ENCODE results near the gene SH3BGR.

The SH3BGR gene

DNA sequence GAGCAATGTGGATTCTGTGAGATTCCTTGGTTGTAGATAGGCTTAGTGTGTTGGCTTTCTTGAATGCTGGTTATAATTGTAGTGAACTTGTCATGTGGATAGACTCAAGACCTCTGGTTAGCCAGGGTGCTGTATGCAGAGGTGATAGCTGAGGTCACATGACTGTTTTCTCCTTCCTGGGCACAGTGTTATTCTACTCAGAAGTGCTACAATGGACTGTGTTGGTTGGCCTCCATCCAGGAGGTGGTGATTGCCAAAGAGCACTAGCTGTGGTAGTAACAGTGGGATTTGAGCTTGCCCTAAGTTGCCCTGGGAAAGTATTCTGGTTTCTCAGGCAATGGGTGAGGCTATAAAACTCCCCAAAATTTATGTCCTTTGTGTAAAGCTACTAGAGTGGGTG lies 71.6 kb downstream of the SH3BGR start:
- H3K79me2 ChIP-seq (ENCODE audit: low read length), result no peaks in the 10 kb centered on the region
- H3K27ac ChIP-seq (ENCODE audit: low read length), result no peak overlapping the region
- TF ChIP-seq, protein P1, sequence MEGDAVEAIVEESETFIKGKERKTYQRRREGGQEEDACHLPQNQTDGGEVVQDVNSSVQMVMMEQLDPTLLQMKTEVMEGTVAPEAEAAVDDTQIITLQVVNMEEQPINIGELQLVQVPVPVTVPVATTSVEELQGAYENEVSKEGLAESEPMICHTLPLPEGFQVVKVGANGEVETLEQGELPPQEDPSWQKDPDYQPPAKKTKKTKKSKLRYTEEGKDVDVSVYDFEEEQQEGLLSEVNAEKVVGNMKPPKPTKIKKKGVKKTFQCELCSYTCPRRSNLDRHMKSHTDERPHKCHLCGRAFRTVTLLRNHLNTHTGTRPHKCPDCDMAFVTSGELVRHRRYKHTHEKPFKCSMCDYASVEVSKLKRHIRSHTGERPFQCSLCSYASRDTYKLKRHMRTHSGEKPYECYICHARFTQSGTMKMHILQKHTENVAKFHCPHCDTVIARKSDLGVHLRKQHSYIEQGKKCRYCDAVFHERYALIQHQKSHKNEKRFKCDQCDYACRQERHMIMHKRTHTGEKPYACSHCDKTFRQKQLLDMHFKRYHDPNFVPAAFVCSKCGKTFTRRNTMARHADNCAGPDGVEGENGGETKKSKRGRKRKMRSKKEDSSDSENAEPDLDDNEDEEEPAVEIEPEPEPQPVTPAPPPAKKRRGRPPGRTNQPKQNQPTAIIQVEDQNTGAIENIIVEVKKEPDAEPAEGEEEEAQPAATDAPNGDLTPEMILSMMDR (IDR thresholded peaks at IDR 0.05; ENCODE audit: low read depth, low read length), result no peak
- no peak for TF ChIP-seq EZH2phosphoT487 (IDR thresholded peaks at IDR 0.05; ENCODE audit: low read depth)
- peaks cover 6% of the 10 kb centered on the region; the same call in 1 of the 2 replicates for H3K27me3 ChIP-seq (ENCODE audit: low read depth, low read length)
- no peak overlapping the region for H3K4me2 ChIP-seq (ENCODE audit: low read length)
- no peaks in the 10 kb centered on the region for H3K36me3 ChIP-seq (replicated peaks; ENCODE audit: low read depth, low read length)
- no peaks in the 10 kb centered on the region for H3K9me3 ChIP-seq (ENCODE audit: insufficient read depth, low read length)
- H4K20me1 ChIP-seq (ENCODE audit: insufficient read depth, low read length), result no peaks in the 10 kb centered on the region
- no peak overlapping the region for H3K4me3 ChIP-seq (ENCODE audit: low read length)
- H3K4me1 ChIP-seq (ENCODE audit: low read length), result no peaks in the 10 kb centered on the region
- H3K9ac ChIP-seq (ENCODE audit: low read length), result no peak overlapping the region
- H2AFZ ChIP-seq (ENCODE audit: low read depth, low read length), result no peak overlapping the region

DNA sequence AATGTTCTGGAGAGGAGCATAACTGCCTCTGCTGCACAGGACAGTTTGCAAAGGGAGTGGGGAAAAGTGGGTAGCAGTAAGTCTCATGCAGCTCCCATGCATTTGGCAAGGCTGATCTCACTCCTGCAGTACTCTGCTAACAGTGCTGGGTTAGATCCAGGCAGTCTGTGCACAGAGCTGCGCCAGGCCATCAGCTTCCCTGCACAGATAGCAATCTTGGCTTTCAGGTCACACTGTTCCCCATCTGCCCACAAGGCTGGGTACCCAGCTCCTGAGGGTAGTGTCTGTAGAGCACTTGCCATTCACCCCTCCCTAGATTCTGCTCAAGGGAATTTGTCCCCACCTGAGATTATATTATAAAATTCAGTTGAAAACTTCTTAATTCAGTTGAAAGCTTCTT lies 72.1 kb downstream of the SH3BGR start:
- Histone ChIP-seq H3K36me3 (replicated peaks; ENCODE audit: low read depth, low read length) (no peaks in the 10 kb centered on the region), H3K4me1 (ENCODE audit: low read length) (no peaks in the 10 kb centered on the region), H3K79me2 (ENCODE audit: low read length) (no peaks in the 10 kb centered on the region), H2AFZ (ENCODE audit: low read depth, low read length) (no peak overlapping the region), H3K9ac (ENCODE audit: low read length) (no peak overlapping the region), H3K27me3 (ENCODE audit: low read depth, low read length) (peaks cover 6% of the 10 kb centered on the region; the same call in 1 of the 2 replicates), H3K4me3 (ENCODE audit: low read length) (no peak overlapping the region), H4K20me1 (ENCODE audit: insufficient read depth, low read length) (no peaks in the 10 kb centered on the region), H3K4me2 (ENCODE audit: low read length) (no peak overlapping the region), H3K27ac (ENCODE audit: low read length) (no peak overlapping the region), H3K9me3 (ENCODE audit: insufficient read depth, low read length) (no peaks in the 10 kb centered on the region)
- no peak for TF ChIP-seq EZH2phosphoT487 (IDR thresholded peaks at IDR 0.05; ENCODE audit: low read depth)
- TF ChIP-seq, protein P1 (IDR thresholded peaks at IDR 0.05; ENCODE audit: low read depth, low read length), result no peak

DNA sequence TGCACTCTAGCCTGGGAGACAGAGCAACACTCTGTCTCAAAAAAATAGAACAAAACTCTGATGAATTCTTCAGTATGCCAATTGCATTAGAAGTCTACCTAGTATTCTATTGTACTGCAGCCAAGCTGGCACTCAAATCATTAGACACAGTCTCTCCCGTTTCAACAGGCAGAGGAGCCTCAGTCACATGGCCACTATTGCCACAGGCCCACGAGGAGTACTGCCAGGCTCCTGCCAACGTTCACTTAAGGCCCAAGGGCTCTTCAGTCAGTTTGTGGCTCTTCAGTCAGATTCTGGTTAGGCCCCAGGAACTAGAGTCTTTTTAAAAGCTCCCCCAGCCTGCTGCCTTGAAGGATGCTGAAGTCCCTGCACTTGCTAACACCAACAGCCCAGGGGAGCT lies 73.4 kb downstream of the SH3BGR start:
- Histone ChIP-seq H3K9me3 (ENCODE audit: insufficient read depth, low read length) (no peaks in the 10 kb centered on the region), H3K79me2 (ENCODE audit: low read length) (no peaks in the 10 kb centered on the region), H4K20me1 (ENCODE audit: insufficient read depth, low read length) (no peaks in the 10 kb centered on the region), H3K4me2 (ENCODE audit: low read length) (no peak overlapping the region), H3K4me1 (ENCODE audit: low read length) (no peaks in the 10 kb centered on the region), H3K9ac (ENCODE audit: low read length) (no peak overlapping the region), H2AFZ (ENCODE audit: low read depth, low read length) (no peak overlapping the region), H3K27ac (ENCODE audit: low read length) (no peak overlapping the region), H3K4me3 (ENCODE audit: low read length) (no peak overlapping the region), H3K36me3 (replicated peaks; ENCODE audit: low read depth, low read length) (no peaks in the 10 kb centered on the region), H3K27me3 (ENCODE audit: low read depth, low read length) (peaks cover 6% of the 10 kb centered on the region; the same call in 1 of the 2 replicates)
- TF ChIP-seq, protein P1 (IDR thresholded peaks at IDR 0.05; ENCODE audit: low read depth, low read length), result no peak

DNA sequence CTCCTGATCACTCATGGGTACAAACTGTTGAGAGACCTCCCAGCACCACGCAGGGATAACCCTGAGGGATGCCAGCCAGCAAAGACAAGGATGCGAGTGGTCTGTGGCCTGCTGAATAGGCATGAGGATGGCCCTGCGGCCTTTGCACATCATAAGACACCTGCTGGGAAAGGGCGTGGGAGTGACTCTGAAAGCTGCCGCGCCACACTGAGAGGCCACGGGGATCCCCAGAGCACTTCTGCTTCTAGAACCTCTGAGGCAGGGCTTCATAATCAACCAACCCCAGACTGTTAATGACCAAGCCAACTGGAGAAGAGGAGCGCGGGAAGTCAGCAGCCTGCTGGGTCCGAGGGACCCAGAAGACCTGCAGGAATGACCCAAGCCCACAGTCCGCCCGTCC lies 73.8 kb downstream of the SH3BGR start:
- TF ChIP-seq, protein P1 (IDR thresholded peaks at IDR 0.05; ENCODE audit: low read depth, low read length), result no peak
- no peak for TF ChIP-seq EZH2phosphoT487 (IDR thresholded peaks at IDR 0.05; ENCODE audit: low read depth)

More for the DNA sequence above, 73.8 kb downstream of the SH3BGR start:
- Histone ChIP-seq H2AFZ (ENCODE audit: low read depth, low read length) (no peak overlapping the region), H4K20me1 (ENCODE audit: insufficient read depth, low read length) (no peaks in the 10 kb centered on the region), H3K9ac (ENCODE audit: low read length) (no peak overlapping the region), H3K9me3 (ENCODE audit: insufficient read depth, low read length) (no peaks in the 10 kb centered on the region), H3K4me3 (ENCODE audit: low read length) (no peak overlapping the region), H3K4me2 (ENCODE audit: low read length) (no peak overlapping the region), H3K27me3 (ENCODE audit: low read depth, low read length) (peaks cover 6% of the 10 kb centered on the region; the same call in 1 of the 2 replicates), H3K27ac (ENCODE audit: low read length) (no peak overlapping the region), H3K4me1 (ENCODE audit: low read length) (no peaks in the 10 kb centered on the region), H3K79me2 (ENCODE audit: low read length) (no peaks in the 10 kb centered on the region), H3K36me3 (replicated peaks; ENCODE audit: low read depth, low read length) (no peaks in the 10 kb centered on the region)
